ENCODE measurements around the gene PCDHB8.
"Not testable (repeated sequence)": the region's sequence is repeated elsewhere in the genome, so short reads cannot be mapped to it uniquely, and the experiment has no call there.

PCDHB8 gene

DNA sequence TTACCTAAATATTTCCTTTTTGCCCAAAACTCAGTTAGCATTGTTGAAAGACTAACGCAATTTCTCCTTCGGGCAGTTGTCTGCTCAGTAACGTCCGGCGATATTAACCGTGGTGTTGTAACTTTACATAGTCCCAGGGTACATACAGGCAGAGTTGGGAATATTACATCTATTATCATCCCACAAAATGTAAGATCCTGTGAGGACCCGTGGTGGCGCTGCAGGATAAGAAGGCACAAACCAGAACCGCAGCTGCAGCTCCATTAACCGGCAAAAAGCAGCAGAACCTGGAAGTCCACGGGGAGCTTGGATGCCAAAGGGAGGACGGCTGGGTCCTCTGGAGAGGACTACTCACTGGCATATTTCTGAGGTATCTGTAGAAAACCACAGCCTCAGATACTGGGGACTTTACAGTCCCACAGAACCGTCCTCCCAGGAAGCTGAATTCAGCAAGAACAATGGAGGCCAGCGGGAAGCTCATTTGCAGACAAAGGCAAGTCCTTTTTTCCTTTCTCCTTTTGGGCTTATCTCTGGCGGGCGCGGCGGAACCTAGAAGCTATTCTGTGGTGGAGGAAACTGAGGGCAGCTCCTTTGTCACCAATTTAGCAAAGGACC lies at the start of gene PCDHB8:
TSS of gene PCDHB8 (plus strand) at position 214 of the 615 bp plus-strand sequence. CDS start at position 459, 245 bp downstream.
- not testable (repeated sequence) for DNase-seq (ENCODE audit: low read depth in 2 of 2)

DNA sequence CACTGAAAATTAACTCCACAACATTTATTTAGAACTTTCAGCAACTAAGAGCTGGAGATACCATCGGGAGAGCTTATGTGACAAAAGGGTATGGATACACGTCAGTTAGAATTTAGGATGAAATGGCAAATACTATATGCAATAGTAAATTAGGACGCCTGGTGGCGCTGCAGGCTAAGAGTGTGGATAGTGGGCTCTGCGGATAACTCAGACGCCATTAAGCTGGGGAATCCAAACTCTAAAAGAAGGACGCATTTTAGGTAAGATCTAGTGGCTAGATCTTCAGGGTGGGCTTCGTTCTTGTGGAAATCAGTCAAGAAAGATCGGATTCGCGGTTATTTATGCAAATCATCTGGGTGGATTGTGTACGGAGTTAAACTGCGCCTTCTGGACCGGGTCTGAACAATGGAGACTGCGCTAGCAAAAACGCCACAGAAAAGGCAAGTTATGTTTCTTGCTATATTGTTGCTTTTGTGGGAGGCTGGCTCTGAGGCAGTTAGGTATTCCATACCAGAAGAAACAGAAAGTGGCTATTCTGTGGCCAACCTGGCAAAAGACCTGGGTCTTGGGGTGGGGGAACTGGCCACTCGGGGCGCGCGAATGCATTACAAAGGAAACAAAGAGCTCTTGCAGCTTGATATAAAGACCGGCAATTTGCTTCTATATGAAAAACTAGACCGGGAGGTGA lies 42.4 kb upstream of the PCDHB8 start, which contains the start of gene PCDHB5:
TSS of gene PCDHB5 (plus strand) at position 177 of the 688 bp plus-strand sequence. CDS start at position 406, 229 bp downstream.
- DNase-seq (ENCODE audit: low read depth in 2 of 2) = no peak

DNA sequence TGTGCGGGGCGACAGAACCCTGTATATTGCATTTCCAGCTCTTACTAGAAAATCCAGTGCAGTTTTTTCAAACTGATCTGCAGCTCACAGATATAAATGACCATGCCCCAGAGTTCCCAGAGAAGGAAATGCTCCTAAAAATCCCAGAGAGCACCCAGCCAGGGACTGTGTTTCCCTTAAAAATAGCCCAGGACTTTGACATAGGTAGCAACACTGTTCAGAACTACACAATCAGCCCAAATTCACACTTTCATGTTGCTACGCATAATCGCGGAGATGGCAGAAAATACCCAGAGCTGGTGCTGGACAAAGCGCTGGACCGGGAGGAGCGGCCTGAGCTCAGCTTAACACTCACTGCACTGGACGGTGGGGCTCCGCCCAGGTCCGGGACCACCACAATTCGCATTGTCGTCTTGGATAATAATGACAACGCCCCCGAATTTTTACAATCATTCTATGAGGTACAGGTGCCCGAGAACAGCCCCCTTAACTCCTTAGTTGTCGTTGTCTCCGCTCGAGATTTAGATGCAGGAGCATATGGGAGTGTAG lies 41.8 kb upstream of the PCDHB8 start:
- DNase-seq (ENCODE audit: low read depth in 2 of 2) = no peak

DNA sequence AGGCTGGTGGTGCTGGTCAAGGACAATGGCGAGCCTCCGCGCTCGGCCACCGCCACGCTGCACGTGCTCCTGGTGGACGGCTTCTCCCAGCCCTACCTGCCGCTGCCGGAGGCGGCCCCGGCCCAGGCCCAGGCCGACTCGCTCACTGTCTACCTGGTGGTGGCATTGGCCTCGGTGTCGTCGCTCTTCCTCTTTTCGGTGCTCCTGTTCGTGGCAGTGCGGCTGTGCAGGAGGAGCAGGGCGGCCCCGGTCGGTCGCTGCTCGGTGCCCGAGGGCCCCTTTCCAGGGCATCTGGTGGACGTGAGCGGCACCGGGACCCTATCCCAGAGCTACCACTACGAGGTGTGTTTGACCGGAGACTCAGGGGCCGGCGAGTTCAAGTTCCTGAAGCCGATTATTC lies 40.2 kb upstream of the PCDHB8 start:
- not testable (repeated sequence) for DNase-seq (ENCODE audit: low read depth in 2 of 2)

DNA sequence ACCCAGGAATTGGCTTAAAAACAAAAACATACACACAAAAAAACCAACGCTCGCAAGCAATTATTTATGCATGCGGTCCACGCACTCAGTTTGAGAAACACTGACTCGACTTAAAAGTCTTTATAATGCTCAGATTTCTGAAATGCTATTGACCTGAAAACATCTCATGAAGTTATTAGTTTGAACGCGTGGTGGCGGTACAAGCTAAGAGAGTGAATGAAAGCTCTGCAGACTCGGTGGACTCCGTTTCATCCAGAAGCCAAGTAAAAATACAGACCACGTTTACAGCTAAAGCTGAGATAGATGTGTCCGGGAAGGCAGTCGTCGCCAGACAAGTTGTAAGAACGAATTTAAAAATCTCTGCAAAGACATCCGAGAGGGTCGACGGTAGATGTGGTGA lies 27.8 kb upstream of the PCDHB8 start, which contains the start of gene PCDHB6:
TSS of gene PCDHB6 (plus strand) at position 246 of the 400 bp plus-strand sequence. CDS start 201 bp downstream, outside the sequence.
- DNase-seq (ENCODE audit: low read depth in 2 of 2) = no peak

DNA sequence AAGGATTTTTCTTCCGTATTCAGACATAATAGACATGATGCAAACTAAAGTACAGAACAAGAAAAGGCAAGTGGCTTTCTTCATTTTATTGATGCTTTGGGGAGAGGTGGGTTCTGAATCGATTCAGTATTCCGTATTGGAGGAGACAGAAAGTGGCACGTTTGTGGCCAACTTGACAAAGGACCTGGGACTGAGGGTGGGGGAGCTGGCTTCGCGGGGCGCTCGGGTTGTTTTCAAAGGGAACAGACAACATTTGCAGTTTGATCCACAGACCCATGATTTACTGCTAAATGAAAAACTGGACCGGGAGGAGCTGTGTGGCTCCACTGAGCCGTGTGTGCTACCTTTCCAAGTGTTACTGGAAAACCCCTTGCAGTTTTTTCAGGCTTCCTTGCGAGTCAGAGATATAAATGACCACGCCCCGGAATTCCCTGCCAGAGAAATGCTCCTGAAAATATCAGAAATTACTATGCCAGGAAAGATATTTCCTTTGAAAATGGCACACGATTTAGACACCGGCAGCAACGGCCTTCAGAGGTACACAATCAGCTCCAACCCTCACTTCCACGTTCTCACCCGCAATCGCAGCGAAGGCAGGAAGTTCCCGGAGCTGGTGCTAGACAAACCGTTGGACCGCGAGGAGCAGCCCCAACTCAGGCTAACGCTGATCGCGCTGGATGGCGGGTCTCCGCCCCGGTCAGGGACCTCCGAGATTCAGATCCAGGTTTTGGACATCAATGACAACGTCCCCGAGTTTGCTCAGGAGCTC lies 27.2 kb upstream of the PCDHB8 start:
- DNase-seq (ENCODE audit: low read depth in 2 of 2) = no peak

DNA sequence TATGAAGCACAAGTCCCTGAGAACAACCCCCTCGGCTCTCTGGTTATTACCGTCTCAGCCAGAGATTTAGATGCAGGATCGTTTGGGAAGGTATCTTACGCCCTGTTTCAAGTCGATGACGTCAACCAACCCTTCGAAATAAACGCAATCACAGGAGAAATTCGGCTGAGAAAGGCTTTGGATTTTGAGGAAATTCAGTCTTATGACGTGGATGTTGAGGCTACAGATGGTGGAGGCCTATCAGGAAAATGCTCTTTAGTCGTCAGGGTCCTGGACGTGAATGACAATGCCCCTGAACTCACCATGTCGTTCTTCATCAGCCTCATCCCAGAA lies 26.6 kb upstream of the PCDHB8 start:
- DNase-seq (ENCODE audit: low read depth in 2 of 2) = no peak

DNA sequence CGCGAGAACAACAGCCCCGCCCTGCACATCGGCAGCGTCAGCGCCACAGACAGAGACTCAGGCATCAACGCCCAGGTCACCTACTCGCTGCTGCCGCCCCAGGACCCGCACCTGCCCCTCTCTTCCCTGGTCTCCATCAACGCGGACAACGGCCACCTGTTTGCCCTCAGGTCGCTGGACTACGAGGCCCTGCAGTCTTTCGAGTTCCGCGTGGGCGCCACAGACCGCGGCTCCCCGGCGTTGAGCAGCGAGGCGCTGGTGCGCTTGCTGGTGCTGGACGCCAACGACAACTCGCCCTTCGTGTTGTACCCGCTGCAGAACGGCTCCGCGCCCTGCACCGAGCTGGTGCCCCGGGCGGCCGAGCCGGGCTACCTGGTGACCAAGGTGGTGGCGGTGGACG lies 26.0 kb upstream of the PCDHB8 start:
- not testable (repeated sequence) for DNase-seq (ENCODE audit: low read depth in 2 of 2)

DNA sequence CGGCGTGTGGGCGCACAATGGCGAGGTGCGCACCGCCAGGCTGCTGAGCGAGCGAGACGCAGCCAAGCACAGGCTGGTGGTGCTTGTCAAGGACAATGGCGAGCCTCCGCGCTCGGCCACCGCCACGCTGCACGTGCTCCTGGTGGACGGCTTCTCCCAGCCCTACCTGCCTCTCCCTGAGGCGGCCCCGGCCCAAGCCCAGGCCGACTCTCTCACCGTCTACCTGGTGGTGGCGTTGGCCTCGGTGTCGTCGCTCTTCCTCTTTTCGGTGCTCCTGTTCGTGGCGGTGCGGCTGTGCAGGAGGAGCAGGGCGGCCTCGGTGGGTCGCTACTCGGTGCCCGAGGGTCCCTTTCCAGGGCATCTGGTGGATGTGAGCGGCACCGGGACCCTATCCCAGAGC lies 25.5 kb upstream of the PCDHB8 start:
- DNase-seq (ENCODE audit: low read depth in 2 of 2) = not testable (repeated sequence)

DNA sequence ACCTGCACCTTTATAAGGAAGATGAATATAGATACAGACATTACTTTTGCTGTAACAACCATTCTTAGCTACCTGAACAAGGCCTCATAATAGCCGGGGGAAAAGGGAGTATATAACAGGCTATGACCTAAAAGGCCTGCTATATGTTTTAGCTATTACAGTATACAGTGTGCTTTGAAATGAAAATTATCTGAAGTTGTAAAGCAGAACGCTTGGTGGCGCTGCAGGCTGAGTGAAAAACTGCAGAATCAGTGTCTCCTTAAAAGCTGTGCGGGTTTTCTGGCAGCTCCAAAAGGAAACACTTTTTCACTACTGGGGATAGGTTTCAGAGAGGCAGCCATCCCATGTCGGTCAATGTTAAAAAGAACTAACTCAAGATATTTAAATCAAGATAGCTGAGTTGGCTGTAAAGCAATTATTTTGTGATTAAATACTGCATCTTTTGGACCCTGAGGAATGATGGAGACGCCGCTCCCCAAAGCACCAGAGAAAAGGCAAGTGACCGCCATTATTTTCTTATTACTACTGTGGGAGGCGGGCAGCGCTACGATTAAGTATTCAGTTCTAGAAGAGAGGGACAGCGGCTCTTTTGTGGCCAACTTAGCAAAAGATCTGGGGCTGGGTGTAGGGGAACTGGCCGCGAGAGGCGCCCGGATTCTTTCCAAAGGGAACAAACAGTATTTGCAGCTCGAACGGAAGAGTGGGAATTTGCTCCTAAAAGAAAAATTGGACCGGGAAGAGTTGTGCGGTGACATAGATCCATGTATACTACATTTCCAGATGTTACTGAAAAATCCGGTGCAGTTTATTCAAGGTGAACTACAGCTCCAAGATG lies 21.8 kb upstream of the PCDHB8 start:
- DNase-seq (ENCODE audit: low read depth in 2 of 2) = no peak

DNA sequence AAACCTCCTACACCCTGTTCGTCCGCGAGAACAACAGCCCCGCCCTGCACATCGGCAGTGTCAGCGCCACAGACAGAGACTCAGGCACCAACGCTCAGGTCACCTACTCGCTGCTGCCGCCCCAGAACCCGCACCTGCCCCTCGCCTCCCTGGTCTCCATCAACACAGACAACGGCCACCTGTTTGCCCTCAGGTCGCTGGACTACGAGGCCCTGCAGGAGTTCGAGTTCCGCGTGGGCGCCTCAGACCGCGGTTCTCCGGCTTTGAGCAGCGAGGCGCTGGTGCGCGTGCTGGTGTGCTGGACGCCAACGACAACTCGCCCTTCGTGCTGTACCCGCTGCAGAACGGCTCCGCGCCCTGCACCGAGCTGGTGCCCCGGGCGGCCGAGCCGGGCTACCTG lies 20.2 kb upstream of the PCDHB8 start:
- DNase-seq (ENCODE audit: low read depth in 2 of 2) = not testable (repeated sequence)

DNA sequence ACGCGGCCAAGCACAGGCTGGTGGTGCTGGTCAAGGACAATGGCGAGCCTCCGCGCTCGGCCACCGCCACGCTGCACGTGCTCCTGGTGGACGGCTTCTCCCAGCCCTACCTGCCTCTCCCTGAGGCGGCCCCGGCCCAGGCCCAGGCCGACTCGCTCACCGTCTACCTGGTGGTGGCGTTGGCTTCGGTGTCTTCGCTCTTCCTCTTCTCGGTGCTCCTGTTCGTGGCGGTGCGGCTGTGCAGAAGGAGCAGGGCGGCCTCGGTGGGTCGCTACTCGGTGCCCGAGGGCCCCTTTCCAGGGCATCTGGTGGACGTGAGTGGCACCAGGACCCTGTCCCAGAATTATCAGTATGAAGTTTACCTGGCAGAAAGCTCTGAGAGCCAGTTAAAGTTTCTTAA lies 19.7 kb upstream of the PCDHB8 start:
- DNase-seq (ENCODE audit: low read depth in 2 of 2) = not testable (repeated sequence)

DNA sequence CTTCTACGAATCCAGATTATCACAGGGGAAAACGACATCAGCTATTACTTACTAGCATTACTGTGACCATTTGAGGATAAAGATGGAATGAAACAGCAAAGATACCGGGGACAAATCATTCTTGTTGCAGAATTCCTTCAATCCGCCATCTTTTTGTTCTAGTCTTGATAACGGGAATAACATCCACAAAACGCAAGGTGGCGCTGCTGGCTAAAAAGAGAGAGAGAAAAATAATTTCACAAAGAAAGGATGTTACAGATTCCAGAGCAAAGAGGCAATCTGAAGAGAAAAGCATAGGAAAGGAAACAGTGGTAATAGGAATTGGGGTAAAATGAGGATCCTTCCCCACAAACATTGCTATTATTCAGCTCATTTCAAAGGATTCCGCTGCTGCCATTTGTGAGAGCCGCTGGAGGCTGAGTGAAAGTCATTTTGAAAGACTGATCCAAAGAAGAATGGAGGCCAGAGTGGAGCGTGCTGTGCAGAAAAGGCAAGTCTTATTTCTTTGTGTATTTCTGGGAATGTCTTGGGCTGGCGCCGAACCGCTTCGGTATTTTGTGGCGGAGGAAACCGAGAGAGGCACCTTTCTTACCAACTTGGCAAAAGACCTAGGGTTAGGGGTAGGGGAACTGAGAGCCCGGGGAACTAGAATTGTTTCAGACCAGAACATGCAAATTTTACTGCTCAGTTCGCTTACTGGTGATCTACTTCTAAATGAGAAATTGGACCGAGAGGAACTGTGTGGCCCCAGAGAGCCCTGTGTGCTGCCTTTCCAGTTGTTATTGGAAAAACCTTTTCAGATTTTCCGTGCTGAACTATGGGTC lies 5.0 kb upstream of the PCDHB8 start, which contains the start of gene PCDHB7:
TSS of gene PCDHB7 (plus strand) at position 264 of the 824 bp plus-strand sequence. CDS start at position 456, 192 bp downstream.
- DNase-seq (ENCODE audit: low read depth in 2 of 2) = no peak

DNA sequence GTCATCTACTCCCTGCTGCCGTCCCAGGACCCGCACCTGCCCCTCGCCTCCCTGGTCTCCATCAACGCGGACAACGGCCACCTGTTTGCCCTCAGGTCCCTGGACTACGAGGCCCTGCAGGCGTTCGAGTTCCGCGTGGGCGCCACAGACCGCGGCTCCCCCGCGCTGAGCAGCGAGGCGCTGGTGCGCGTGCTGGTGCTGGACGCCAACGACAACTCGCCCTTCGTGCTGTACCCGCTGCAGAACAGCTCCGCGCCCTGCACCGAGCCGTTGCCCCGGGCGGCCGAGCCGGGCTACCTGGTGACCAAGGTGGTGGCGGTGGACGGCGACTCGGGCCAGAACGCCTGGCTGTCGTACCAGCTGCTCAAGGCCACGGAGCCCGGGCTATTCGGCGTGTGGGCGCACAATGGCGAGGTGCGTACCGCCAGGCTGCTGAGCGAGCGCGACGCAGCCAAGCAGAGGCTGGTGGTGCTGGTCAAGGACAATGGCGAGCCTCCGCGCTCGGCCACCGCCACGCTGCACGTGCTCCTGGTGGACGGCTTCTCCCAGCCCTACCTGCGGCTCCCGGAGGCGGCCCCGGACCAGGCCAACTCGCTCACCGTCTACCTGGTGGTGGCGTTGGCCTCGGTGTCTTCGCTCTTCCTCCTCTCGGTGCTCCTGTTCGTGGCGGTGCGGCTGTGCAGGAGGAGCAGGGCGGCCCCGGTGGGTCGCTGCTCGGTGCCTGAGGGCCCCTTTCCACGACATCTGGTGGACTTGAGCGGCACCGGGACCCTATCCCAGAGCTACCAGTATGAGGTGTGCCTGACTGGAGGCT lies 3.1 kb upstream of the PCDHB8 start:
- not testable (repeated sequence) for DNase-seq (ENCODE audit: low read depth in 2 of 2)

DNA sequence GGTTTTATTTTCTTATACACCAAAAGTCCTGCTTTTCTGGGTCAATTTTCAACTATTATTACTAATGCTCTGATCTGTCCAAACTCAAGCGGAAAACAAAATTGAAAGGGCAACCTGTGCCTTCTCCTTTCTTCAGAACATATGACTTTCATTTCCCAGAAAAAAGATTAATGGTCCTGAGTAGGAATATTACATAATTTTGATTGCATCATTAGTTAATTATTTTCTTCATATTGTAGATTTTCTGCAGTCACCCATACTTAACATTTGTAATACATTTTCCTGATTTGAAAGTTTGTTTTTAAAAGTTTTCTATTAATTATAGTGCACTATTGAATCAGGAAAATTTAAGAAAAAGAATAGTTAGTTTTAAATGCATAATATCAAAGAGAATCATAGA lies 1.7 kb upstream of the PCDHB8 start:
- no peak for DNase-seq (ENCODE audit: low read depth in 2 of 2)

DNA sequence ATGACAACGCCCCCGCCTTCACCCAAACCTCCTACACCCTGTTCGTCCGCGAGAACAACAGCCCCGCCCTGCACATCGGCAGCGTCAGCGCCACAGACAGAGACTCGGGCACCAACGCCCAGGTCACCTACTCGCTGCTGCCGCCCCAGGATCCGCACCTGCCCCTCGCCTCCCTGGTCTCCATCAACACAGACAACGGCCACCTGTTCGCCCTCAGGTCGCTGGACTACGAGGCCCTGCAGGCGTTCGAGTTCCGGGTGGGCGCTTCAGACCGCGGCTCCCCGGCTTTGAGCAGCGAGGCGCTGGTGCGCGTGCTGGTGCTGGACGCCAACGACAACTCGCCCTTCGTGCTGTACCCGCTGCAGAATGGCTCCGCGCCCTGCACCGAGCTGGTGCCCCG lies 1.8 kb downstream of the PCDHB8 start:
- DNase-seq (ENCODE audit: low read depth in 2 of 2) = not testable (repeated sequence)

DNA sequence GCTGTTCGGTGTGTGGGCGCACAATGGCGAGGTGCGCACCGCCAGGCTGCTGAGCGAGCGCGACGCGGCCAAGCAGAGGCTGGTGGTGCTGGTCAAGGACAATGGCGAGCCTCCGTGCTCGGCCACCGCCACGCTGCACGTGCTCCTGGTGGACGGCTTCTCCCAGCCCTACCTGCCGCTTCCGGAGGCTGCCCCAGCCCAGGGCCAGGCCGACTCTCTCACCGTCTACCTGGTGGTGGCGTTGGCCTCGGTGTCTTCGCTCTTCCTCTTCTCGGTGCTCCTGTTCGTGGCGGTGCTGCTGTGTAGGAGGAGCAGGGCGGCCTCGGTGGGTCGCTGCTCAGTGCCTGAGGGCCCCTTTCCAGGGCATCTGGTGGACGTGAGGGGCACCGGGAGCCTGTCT lies 2.3 kb downstream of the PCDHB8 start:
- DNase-seq (ENCODE audit: low read depth in 2 of 2) = not testable (repeated sequence)

DNA sequence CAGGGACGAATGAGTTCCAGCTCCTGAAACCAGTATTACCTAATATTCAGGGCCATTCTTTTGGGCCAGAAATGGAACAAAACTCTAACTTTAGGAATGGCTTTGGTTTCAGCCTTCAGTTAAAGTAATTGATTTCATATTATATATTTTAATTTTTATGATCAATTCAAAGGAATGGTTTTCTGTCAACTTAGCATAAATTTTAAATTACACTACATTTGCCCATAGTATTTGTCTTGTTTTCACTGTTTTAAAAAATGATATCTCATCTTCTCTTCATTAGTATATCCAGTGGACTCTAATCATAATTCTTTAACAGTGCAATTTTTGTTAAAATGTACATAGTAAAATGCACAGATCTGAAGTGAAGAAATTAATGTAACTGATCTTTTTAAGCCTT lies 2.7 kb downstream of the PCDHB8 start:
- no peak for DNase-seq (ENCODE audit: low read depth in 2 of 2)

DNA sequence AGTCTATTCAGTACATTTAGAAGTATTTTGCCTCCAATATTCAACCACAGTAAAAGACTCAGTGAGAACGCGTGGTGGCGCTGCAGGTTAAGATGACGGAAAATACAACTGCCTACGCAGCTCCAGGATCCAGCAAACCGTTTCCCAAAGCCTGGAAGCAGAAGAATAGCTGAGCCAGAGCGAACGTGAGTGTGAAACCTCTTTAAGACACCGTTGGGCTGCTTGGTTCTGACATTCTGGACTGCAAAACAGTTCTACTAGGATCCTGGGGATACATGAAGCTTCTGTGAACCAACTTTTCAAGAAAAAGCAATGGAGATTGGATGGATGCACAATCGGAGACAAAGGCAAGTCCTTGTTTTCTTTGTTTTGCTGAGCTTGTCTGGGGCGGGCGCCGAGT lies 4.7 kb downstream of the PCDHB8 start, which contains the start of gene PCDHB16:
TSS of gene PCDHB16 (plus strand) at position 140 of the 400 bp plus-strand sequence. CDS start at position 313, 173 bp downstream.
- no peak for DNase-seq (ENCODE audit: low read depth in 2 of 2)

All from fibroblast of skin of left biceps (primary cell).